NCI-H2227 (cell line): ENCODE results near the gene DBR1.

Experiments
- DNase-seq: peaks from one replicate; lab custom pipeline; 2025; ENCODE audit not compliant: unreplicated experiment; lab: John Stamatoyannopoulos, UW

The DBR1 gene

DNA sequence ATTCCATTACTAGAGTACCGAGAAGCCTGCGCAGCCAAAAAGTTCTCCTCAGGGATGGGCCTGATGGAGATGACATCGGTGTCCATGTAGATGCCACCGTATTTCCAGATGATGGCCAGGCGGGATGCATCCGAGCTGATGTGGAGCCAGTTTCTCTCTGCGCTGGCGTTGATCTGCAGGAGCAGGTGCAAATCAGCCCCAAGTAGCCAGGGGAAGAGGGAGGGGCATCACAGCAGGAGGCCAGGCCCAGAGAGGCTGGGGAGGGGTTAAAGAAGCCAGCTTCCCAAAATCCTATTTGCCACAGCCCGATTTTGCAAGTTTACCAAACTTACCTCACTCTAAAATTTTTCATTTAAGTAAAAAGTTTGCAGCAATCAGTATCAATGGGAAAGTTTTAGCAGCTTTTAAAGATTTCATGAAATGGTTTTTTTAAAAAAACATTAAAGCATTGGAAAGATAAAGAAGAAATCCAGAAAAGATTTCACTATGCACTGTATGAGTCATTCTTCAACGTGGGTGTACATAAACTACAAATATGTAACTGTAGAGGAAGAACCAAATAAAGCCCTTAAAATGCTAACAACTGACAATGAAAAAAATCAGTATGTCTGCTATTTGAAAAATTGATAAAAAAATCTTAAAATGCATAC, 49.9 kb downstream of the DBR1 start:
- no peak for DNase-seq

DNA sequence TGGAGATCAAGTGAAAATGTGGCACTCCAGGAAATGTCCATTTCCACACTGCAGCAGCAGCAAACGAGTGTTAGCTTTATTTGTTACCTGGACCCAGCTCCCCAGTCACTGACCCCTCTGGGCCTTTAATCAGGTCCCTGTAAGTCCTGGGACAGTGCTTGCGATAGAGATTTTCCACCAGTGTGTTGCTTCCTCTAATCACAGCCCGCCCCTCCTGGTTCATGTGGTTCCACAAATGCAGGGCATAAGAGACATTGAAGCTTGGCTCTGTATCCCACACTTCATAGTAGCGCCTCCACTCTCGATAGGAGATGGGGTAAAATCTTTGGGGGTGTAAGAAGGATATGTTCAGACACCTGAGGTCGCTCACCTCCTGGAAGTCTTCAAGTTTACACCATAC, 50.5 kb downstream of the DBR1 start:
- no peak for DNase-seq

DNA sequence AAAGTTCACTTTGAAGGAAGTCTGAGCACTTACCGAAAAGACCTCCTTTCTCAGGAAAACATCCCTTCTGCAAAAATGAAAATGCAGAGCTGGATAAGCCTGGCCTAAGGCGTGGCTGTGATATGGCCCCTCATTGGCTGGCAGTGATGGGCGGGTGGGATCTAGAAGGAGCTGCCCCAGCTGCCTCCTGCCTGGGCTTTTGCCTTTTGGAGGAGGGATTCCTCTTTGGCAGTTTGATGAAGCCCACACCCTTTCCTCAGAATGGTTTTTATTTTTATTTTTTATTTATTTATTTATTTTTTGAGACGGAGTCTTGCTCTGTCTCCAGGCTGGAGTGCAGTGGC, 55.3 kb downstream of the DBR1 start:
- DNase-seq: peak; percentile 2

DNA sequence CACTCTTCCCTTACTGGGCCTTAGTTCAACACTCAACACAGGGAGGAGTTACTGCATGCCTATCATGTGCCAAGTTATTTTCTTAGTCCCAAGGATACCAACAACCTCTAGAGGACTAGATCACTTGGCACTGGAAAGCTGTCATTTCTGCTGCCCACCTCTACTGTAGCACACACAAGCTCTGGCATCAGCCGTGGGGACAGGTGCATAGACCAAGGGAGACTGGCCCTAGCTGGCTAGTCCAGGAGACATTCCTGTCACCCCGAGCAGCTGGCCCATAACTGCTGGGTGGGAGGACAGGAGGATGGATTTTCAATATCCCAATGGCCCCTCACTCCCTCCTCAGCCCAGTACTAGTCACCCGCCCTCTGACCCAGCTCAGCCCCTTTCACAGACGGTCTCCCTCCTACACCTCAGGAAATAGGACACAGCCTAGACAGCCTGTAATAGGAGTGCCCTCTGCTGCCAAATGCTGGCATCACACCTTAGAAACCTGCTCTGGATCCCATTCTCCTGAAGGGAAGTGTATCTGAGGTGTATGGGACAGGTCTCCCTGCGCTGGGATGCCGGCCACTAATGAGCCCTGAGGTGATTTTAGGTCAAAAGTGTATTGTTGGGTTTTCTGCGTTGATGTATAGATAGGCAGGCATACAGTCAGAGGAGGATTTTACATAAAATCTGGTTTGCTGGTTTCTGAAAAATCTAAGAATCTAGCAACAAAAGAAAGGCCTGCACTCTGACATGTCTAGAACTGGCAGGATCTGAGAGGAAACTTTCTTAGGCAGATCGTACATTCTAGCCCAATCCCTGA, 55.9 kb downstream of the DBR1 start:
- DNase-seq: peak; percentile 67

DNA sequence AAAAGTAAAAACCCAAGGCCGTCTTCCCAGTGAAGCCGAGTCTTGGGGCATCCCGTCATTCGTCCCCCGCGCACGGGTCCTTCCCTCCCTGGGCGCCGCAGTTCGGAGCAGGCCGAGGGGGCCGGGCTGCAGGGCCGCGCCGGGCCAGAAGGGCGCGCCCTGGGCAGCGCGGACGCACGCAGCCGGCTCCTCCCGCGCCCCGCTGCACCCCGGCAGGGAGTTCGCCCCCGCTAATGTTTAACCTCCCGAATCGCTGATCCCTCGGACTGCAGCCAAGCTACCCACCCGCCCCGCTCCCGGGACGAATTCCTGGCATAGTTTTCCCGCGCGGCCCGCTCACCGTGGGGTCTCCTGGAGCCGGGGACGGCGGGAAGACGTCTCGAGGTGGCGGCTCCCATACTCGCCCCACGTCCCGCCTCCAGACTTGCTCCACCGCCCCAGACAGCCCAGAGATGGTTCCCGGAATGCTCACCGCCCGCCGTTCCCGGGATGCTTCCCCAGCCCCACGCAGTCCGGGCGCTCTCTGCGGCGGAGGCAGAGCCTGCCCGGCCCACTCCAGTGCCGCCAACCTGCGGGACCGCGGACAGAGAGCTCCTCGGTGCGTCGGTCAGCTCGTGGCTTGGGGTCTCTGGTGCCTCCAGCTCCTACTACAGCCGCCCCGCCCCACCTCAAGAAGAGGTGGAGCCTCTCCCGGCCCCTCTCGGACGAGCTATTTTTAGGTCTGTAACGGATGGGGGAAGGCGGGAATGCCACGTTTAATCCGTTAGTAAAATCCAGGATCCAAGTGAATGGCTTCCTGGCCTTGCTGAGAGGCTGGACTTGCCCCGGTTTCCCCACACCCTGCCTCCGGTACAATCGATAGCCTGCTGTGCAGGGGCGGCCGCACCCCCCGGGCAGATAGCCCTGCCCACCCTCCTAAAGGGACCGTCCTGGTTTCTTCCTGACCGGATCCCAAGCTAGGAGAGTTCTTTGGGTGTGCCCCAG, 59.4 kb downstream of the DBR1 start, which contains the start of gene DZIP1L:
DZIP1L (minus strand) TSS at position 621 of the 984 bp plus-strand sequence. CDS start 11,637 bp downstream, outside the sequence.
- peak; percentile 66 for DNase-seq

DNA sequence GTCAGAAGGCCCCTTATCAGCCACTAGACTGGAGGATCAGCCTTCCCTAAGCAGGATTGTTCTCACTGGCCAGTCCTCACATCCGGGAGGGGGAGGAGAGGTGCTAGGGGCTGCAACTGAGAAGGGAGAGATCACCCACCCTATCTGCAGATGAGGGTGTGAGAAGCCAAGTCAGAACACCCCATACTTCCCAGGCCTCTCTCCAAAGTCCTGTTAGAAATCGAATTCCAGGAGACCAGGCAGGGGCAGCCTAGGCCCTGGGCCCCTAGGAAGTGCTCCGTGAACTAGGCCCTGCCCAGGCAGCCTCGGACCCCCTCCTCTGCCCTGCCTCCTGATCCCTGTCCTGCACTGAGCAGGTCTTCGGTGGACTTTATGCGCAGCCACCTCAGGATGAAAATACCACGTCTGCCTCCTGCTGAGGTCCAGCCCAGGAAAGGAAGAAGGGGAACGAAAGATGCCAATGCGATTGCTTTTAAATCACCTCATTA, 60.2 kb downstream of the DBR1 start:
- DNase-seq: peak; percentile 4

DNA sequence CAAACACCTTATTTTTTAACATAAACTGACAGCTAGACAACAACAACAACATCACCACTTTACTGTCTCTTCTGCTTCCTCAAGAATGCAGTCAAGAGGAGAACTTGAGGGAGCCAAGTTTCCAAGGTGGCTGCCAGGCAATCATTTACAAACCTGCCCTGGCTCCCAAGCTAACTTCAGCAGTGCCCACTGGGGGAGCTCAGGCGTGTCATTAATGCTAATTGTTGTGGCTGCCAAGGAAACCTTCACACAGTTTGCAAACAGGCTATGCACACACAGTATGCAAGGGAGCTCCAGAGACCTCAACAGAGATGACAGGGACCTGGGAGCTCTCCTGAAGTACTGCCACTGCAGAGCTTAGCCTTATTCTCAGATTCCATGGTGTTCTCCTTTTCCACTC, 61.4 kb downstream of the DBR1 start:
- DNase-seq: peak; percentile 25

DNA sequence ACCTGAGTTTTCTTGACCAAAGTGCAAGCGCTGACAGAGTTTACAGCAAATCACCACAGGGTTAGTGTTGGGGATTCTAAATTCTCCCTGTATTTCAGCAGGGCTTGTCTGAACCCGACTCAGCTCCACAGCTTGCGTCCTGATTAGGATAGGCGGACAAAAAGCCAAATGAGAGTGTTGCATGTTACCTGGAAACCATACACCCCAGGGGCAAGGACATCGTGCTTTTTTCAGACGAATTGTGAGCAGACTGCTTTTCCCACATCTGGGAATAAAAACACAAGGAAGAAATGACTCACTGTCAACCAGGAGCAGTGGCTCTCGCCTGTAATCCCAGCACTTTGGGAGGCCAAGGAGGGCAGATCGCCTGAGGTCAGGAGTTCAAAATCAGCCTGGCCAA, 62.4 kb downstream of the DBR1 start:
- no peak for DNase-seq
